ENCODE measurements around the gene MCTP1.

The MCTP1 gene

GRCh38 chr5:94667937-94668336, 617.0 kb downstream of the MCTP1 start:
- TF ChIP-seq EZH2 (optimal IDR thresholded peaks at IDR 0.05; ENCODE audit: low read depth, low read length) (no peak), CTCF (IDR thresholded peaks at IDR 0.05; ENCODE audit: low read length) (no peak), EZH2phosphoT487 (IDR thresholded peaks at IDR 0.05; ENCODE audit: low read length) (no peak)
- H3K9me2 ChIP-seq (replicated peaks; ENCODE audit: insufficient read depth, low read length) = no peaks in the 10 kb centered on the region
- no peaks in the 10 kb centered on the region for H3K36me3 ChIP-seq (replicated peaks; ENCODE audit: insufficient read depth, low read length)
- no peaks in the 10 kb centered on the region for H4K20me1 ChIP-seq (ENCODE audit: insufficient read depth, low read length)
- no peaks in the 10 kb centered on the region for H3K9me3 ChIP-seq (replicated peaks; ENCODE audit: insufficient read depth, low read length)
- no peaks in the 10 kb centered on the region for H3K27me3 ChIP-seq (replicated peaks; ENCODE audit: insufficient read depth, low read length)
- no peaks in the 10 kb centered on the region for H3F3A ChIP-seq (ENCODE audit: insufficient read depth, low read length)
- no peak overlapping the region for H3K4me3 ChIP-seq (ENCODE audit: low read length)
- H2AFZ ChIP-seq (ENCODE audit: low read length) = no peak overlapping the region
- no peak overlapping the region for H3K27ac ChIP-seq (ENCODE audit: low read length)
- peaks cover 5% of the 10 kb centered on the region for H3K4me1 ChIP-seq (ENCODE audit: low read length)
- DNase-seq = no peak
- no peak overlapping the region for H3K9ac ChIP-seq (ENCODE audit: low read length)
- no peaks in the 10 kb centered on the region for H3K79me2 ChIP-seq (ENCODE audit: low read length)
- no peak overlapping the region for H3K4me2 ChIP-seq (ENCODE audit: low read depth, low read length)

- Histone ChIP-seq H3K9me2 (replicated peaks; ENCODE audit: insufficient read depth, low read length) (no peaks in the 10 kb centered on the region), H3K36me3 (replicated peaks; ENCODE audit: insufficient read depth, low read length) (no peaks in the 10 kb centered on the region), H3F3A (ENCODE audit: insufficient read depth, low read length) (no peaks in the 10 kb centered on the region), H3K4me3 (ENCODE audit: low read length) (no peak overlapping the region), H3K27ac (ENCODE audit: low read length) (no peak overlapping the region), H3K4me1 (ENCODE audit: low read length) (no peaks in the 10 kb centered on the region), H3K4me2 (ENCODE audit: low read depth, low read length) (no peak overlapping the region), H3K27me3 (replicated peaks; ENCODE audit: insufficient read depth, low read length) (no peaks in the 10 kb centered on the region), H3K79me2 (ENCODE audit: low read length) (peaks cover 12% of the 10 kb centered on the region), H3K9me3 (replicated peaks; ENCODE audit: insufficient read depth, low read length) (no peaks in the 10 kb centered on the region), H3K9ac (ENCODE audit: low read length) (no peak overlapping the region), H2AFZ (ENCODE audit: low read length) (no peak overlapping the region), H4K20me1 (ENCODE audit: insufficient read depth, low read length) (no peaks in the 10 kb centered on the region)
- DNase-seq = no peak
- TF ChIP-seq CTCF (IDR thresholded peaks at IDR 0.05; ENCODE audit: low read length) (no peak), EZH2 (optimal IDR thresholded peaks at IDR 0.05; ENCODE audit: low read depth, low read length) (no peak), EZH2phosphoT487 (IDR thresholded peaks at IDR 0.05; ENCODE audit: low read length) (no peak)
Measured at GRCh38 chr5:94661086-94661485, 623.8 kb downstream of the MCTP1 start.

- Histone ChIP-seq H3K79me2 (ENCODE audit: low read length) (peaks cover 12% of the 10 kb centered on the region), H3F3A (ENCODE audit: insufficient read depth, low read length) (no peaks in the 10 kb centered on the region), H3K27ac (ENCODE audit: low read length) (no peak overlapping the region), H2AFZ (ENCODE audit: low read length) (no peak overlapping the region), H3K9me3 (replicated peaks; ENCODE audit: insufficient read depth, low read length) (no peaks in the 10 kb centered on the region), H3K4me1 (ENCODE audit: low read length) (no peaks in the 10 kb centered on the region), H3K4me2 (ENCODE audit: low read depth, low read length) (no peak overlapping the region), H3K36me3 (replicated peaks; ENCODE audit: insufficient read depth, low read length) (no peaks in the 10 kb centered on the region), H3K9ac (ENCODE audit: low read length) (no peak overlapping the region), H3K9me2 (replicated peaks; ENCODE audit: insufficient read depth, low read length) (no peaks in the 10 kb centered on the region), H4K20me1 (ENCODE audit: insufficient read depth, low read length) (no peaks in the 10 kb centered on the region), H3K4me3 (ENCODE audit: low read length) (no peak overlapping the region), H3K27me3 (replicated peaks; ENCODE audit: insufficient read depth, low read length) (no peaks in the 10 kb centered on the region)
- TF ChIP-seq CTCF (IDR thresholded peaks at IDR 0.05; ENCODE audit: low read length) (no peak), EZH2 (optimal IDR thresholded peaks at IDR 0.05; ENCODE audit: low read depth, low read length) (no peak), EZH2phosphoT487 (IDR thresholded peaks at IDR 0.05; ENCODE audit: low read length) (no peak)
- DNase-seq = no peak
Measured at GRCh38 chr5:94660506-94660905, 624.4 kb downstream of the MCTP1 start.

All from MM.1S (cell line).